Mucosa of rectum (tissue), 2 donors: ENCODE data around the gene PRPF40B.

Experiments
- H3K27ac ChIP-seq, 2 donors: one replicate each; pipeline ENCODE4 v1.7.0; 2013; ENCODE audit warnings: inconsistent platforms in 2 of 2, low read depth in 2 of 2, low read length in 2 of 2
- H3K27me3 ChIP-seq, 2 donors: one replicate each; pipeline ENCODE4 v1.7.0; 2013; ENCODE audit warnings: low read length in 2 of 2; ENCODE audit not compliant: control insufficient read depth in 2 of 2, insufficient read depth in 2 of 2
- H3K36me3 ChIP-seq, 2 donors: one replicate each; pipeline ENCODE4 v1.7.0; 2013; ENCODE audit warnings: low read length in 2 of 2; ENCODE audit not compliant: control insufficient read depth in 2 of 2, insufficient read depth in 2 of 2
- H3K4me1 ChIP-seq, 2 donors: one replicate each; pipeline ENCODE4 v1.7.0; 2013; ENCODE audit warnings: low read length in 2 of 2, mild to moderate bottlenecking in 1 of 2; ENCODE audit not compliant: control insufficient read depth in 2 of 2, insufficient read depth in 2 of 2
- H3K4me3 ChIP-seq, 2 donors: one replicate each; pipeline ENCODE4 v1.7.0; 2013; ENCODE audit warnings: low read length in 2 of 2
- H3K9ac ChIP-seq, 2 donors: one replicate each; pipeline ENCODE4 v1.7.0; 2013; ENCODE audit warnings: low read length in 2 of 2, low read depth in 1 of 2, mild to moderate bottlenecking in 1 of 2
- H3K9me3 ChIP-seq, 2 donors: one replicate each; pipeline ENCODE4 v1.7.0; 2013; ENCODE audit warnings: low read length in 2 of 2; ENCODE audit not compliant: control insufficient read depth in 2 of 2
- donor health status: healthy.
- donor health status: Normal muscosa, but diverticular disease.

Gene PRPF40B

GRCh38 chr12:49654715-49655114 is 31.4 kb downstream of the PRPF40B start:
- no peak overlapping the region for H3K9ac ChIP-seq
- H3K9me3 ChIP-seq, result no peaks in the 10 kb centered on the region
- H3K27me3 ChIP-seq, result no peaks in the 10 kb centered on the region
- H3K27ac ChIP-seq, result no peak overlapping the region
- H3K36me3 ChIP-seq, result peaks cover 2 to 22% of the 10 kb centered on the region in 2 donors
- no peaks in the 10 kb centered on the region for H3K4me1 ChIP-seq
- H3K4me3 ChIP-seq, result no peak overlapping the region

- Histone ChIP-seq H3K27ac (no peak overlapping the region), H3K4me3 (no peak overlapping the region), H3K9ac (no peak overlapping the region), H3K36me3 (peaks cover 2 to 18% of the 10 kb centered on the region in 2 donors), H3K4me1 (peaks cover 0 to 3% of the 10 kb centered on the region in 2 donors), H3K9me3 (no peaks in the 10 kb centered on the region), H3K27me3 (no peaks in the 10 kb centered on the region)
Observed at GRCh38 chr12:49655595-49656236, 32.4 kb downstream of the PRPF40B start.

GRCh38 chr12:49658276-49658675 is 34.9 kb downstream of the PRPF40B start:
- Histone ChIP-seq H3K27me3 (no peaks in the 10 kb centered on the region), H3K4me1 (peaks cover 9 to 14% of the 10 kb centered on the region in 2 donors), H3K4me3 (no peak overlapping the region), H3K9me3 (no peaks in the 10 kb centered on the region), H3K36me3 (peaks cover 2 to 15% of the 10 kb centered on the region in 2 donors), H3K27ac (no peak overlapping the region), H3K9ac (no peak overlapping the region)

GRCh38 chr12:49659753-49660152 is 36.4 kb downstream of the PRPF40B start:
- H3K4me1 ChIP-seq, result peaks cover 14 to 22% of the 10 kb centered on the region in 2 donors
- H3K9ac ChIP-seq, result no peak overlapping the region
- no peaks in the 10 kb centered on the region for H3K27me3 ChIP-seq
- no peak overlapping the region for H3K4me3 ChIP-seq
- H3K36me3 ChIP-seq, result peaks cover 0 to 5% of the 10 kb centered on the region in 2 donors
- H3K27ac ChIP-seq, result no peak overlapping the region
- no peaks in the 10 kb centered on the region for H3K9me3 ChIP-seq

GRCh38 chr12:49661191-49661590 is 37.8 kb downstream of the PRPF40B start:
- H3K36me3 ChIP-seq, result peaks cover 0 to 5% of the 10 kb centered on the region in 2 donors
- no peak overlapping the region for H3K4me3 ChIP-seq
- H3K27me3 ChIP-seq, result no peaks in the 10 kb centered on the region
- H3K27ac ChIP-seq, result no peak overlapping the region
- H3K4me1 ChIP-seq, result peaks cover 14 to 29% of the 10 kb centered on the region in 2 donors
- no peak overlapping the region for H3K9ac ChIP-seq
- H3K9me3 ChIP-seq, result no peaks in the 10 kb centered on the region

GRCh38 chr12:49661746-49662145 is 38.4 kb downstream of the PRPF40B start:
- H3K36me3 ChIP-seq, result peaks cover 0 to 1% of the 10 kb centered on the region in 2 donors
- no peak overlapping the region for H3K9ac ChIP-seq
- H3K27me3 ChIP-seq, result no peaks in the 10 kb centered on the region
- peaks cover 14 to 29% of the 10 kb centered on the region in 2 donors for H3K4me1 ChIP-seq
- no peak overlapping the region for H3K27ac ChIP-seq
- no peak overlapping the region for H3K4me3 ChIP-seq
- no peaks in the 10 kb centered on the region for H3K9me3 ChIP-seq

- Histone ChIP-seq H3K27me3 (no peaks in the 10 kb centered on the region), H3K36me3 (no peaks in the 10 kb centered on the region), H3K4me3 (peak overlapping the region in 1 of 2 donors; percentile 46), H3K9me3 (no peaks in the 10 kb centered on the region), H3K9ac (no peak overlapping the region), H3K27ac (peak overlapping the region; percentile 56 to 75), H3K4me1 (peaks cover 14 to 29% of the 10 kb centered on the region in 2 donors)
Observed at GRCh38 chr12:49662998-49663843, 39.9 kb downstream of the PRPF40B start.

GRCh38 chr12:49664167-49664566 is 40.8 kb downstream of the PRPF40B start:
- H3K9me3 ChIP-seq, result no peaks in the 10 kb centered on the region
- peaks cover 14 to 29% of the 10 kb centered on the region in 2 donors for H3K4me1 ChIP-seq
- no peaks in the 10 kb centered on the region for H3K27me3 ChIP-seq
- no peaks in the 10 kb centered on the region for H3K36me3 ChIP-seq
- peak overlapping the region in 1 of 2 donors; percentile 18 for H3K27ac ChIP-seq
- no peak overlapping the region for H3K9ac ChIP-seq
- no peak overlapping the region for H3K4me3 ChIP-seq

- H3K36me3 ChIP-seq, result no peaks in the 10 kb centered on the region
- no peaks in the 10 kb centered on the region for H3K27me3 ChIP-seq
- H3K4me1 ChIP-seq, result peaks cover 14 to 29% of the 10 kb centered on the region in 2 donors
- H3K27ac ChIP-seq, result peak overlapping the region in 1 of 2 donors; percentile 18
- no peaks in the 10 kb centered on the region for H3K9me3 ChIP-seq
- no peak overlapping the region for H3K9ac ChIP-seq
- no peak overlapping the region for H3K4me3 ChIP-seq
Observed at GRCh38 chr12:49664591-49665239, 41.4 kb downstream of the PRPF40B start.

GRCh38 chr12:49665384-49665783 is 42.0 kb downstream of the PRPF40B start:
- Histone ChIP-seq H3K9ac (no peak overlapping the region), H3K4me1 (peaks cover 14 to 29% of the 10 kb centered on the region in 2 donors), H3K27me3 (no peaks in the 10 kb centered on the region), H3K9me3 (no peaks in the 10 kb centered on the region), H3K27ac (no peak overlapping the region), H3K36me3 (no peaks in the 10 kb centered on the region), H3K4me3 (no peak overlapping the region)
